ENCODE results near the gene HJURP.

Gene HJURP

GRCh38 chr2:233791883-233792329 lies 62.4 kb downstream of the HJURP start:
- Histone ChIP-seq H3K36me3 (ENCODE audit: control insufficient read depth, insufficient read depth, low read length) (no peaks in the 10 kb centered on the region), H3K4me3 (ENCODE audit: low read length) (no peak overlapping the region), H3K9me3 (ENCODE audit: control insufficient read depth, low read length) (no peaks in the 10 kb centered on the region), H3K4me1 (ENCODE audit: control insufficient read depth, insufficient read depth, low read length) (no peaks in the 10 kb centered on the region), H3K27me3 (ENCODE audit: control insufficient read depth, insufficient read depth, low read length) (no peaks in the 10 kb centered on the region), H3K9ac (ENCODE audit: low read length) (no peak overlapping the region)

GRCh38 chr2:233791151-233791882 lies 63.0 kb downstream of the HJURP start:
- no peak overlapping the region for H3K4me3 ChIP-seq (ENCODE audit: low read length)
- H3K4me1 ChIP-seq (ENCODE audit: control insufficient read depth, insufficient read depth, low read length): no peaks in the 10 kb centered on the region
- H3K9ac ChIP-seq (ENCODE audit: low read length): no peak overlapping the region
- H3K27me3 ChIP-seq (ENCODE audit: control insufficient read depth, insufficient read depth, low read length): no peaks in the 10 kb centered on the region
- no peaks in the 10 kb centered on the region for H3K9me3 ChIP-seq (ENCODE audit: control insufficient read depth, low read length)
- no peaks in the 10 kb centered on the region for H3K36me3 ChIP-seq (ENCODE audit: control insufficient read depth, insufficient read depth, low read length)

- Histone ChIP-seq H3K4me3 (ENCODE audit: low read length) (no peak overlapping the region), H3K4me1 (ENCODE audit: control insufficient read depth, insufficient read depth, low read length) (no peaks in the 10 kb centered on the region), H3K9ac (ENCODE audit: low read length) (no peak overlapping the region), H3K9me3 (ENCODE audit: control insufficient read depth, low read length) (no peaks in the 10 kb centered on the region), H3K27me3 (ENCODE audit: control insufficient read depth, insufficient read depth, low read length) (no peaks in the 10 kb centered on the region), H3K36me3 (ENCODE audit: control insufficient read depth, insufficient read depth, low read length) (no peaks in the 10 kb centered on the region)
Observed at GRCh38 chr2:233789554-233789953, 64.8 kb downstream of the HJURP start.
